H9 (cell line): Measurements from ENCODE around the gene IFI27L1. TPM values are rescaled to one million over a fixed set of nuclear protein-coding genes. Genes with fewer than 3 reads are reported as not detected.

ENCODE experiments used
- DNase-seq: peaks from one replicate; pipeline ENCODE4 v3.0.0-alpha.2; 2017
- H2AFZ ChIP-seq: one replicate; pipeline ENCODE4 v1.6.1; 2013; ENCODE audit warnings: mild to moderate bottlenecking, low read length, control low read depth, moderate library complexity
- H2AK5ac ChIP-seq: 2 replicates; pipeline ENCODE4 v1.6.1; 2013; ENCODE audit warnings: low read length, control low read depth, mixed read lengths; ENCODE audit not compliant: insufficient read length
- H2BK120ac ChIP-seq: one replicate; pipeline ENCODE4 v1.6.1; 2013; ENCODE audit warnings: low read depth, mild to moderate bottlenecking, low read length, control low read depth, inconsistent platforms; ENCODE audit not compliant: poor library complexity, severe bottlenecking
- H2BK12ac ChIP-seq: 2 replicates; pipeline ENCODE4 v1.6.1; 2013; ENCODE audit warnings: low read length, control low read depth, mixed read lengths, low read depth; ENCODE audit not compliant: insufficient read length
- H2BK15ac ChIP-seq: 2 replicates; pipeline ENCODE4 v1.6.1; 2013; ENCODE audit warnings: low read depth, low read length, control low read depth
- H2BK20ac ChIP-seq: one replicate; pipeline ENCODE4 v1.6.1; 2013; ENCODE audit warnings: low read depth, mild to moderate bottlenecking, low read length, control low read depth, inconsistent platforms; ENCODE audit not compliant: poor library complexity, severe bottlenecking
- H2BK5ac ChIP-seq: 2 replicates; pipeline ENCODE4 v1.6.1; 2013; ENCODE audit warnings: low read length, control low read depth, mixed read lengths; ENCODE audit not compliant: insufficient read length
- H3K14ac ChIP-seq: 2 replicates; pipeline ENCODE4 v1.6.1; 2013; ENCODE audit warnings: low read length, control low read depth; ENCODE audit not compliant: insufficient read depth
- H3K18ac ChIP-seq: 2 replicates; pipeline ENCODE4 v1.6.1; 2013; ENCODE audit warnings: low read depth, mild to moderate bottlenecking, mixed read lengths, low read length, control low read depth; ENCODE audit not compliant: insufficient read length
- H3K23ac ChIP-seq: 2 replicates; pipeline ENCODE4 v1.6.1; 2013; ENCODE audit warnings: low read length, control low read depth, mixed read lengths, low read depth; ENCODE audit not compliant: insufficient read length
- H3K23me2 ChIP-seq: 2 replicates; pipeline ENCODE4 v1.6.1; 2013; ENCODE audit warnings: low read depth, mild to moderate bottlenecking, mixed read lengths, low read length, control low read depth; ENCODE audit not compliant: insufficient read length, poor library complexity, severe bottlenecking
- H3K27ac ChIP-seq: 2 replicates; pipeline ENCODE4 v1.5.1; 2013; ENCODE audit warnings: low read length, control low read depth, mixed read lengths, low read depth; ENCODE audit not compliant: insufficient read length
- H3K27me3 ChIP-seq: 2 replicates; pipeline ENCODE4 v1.6.1; 2013; ENCODE audit warnings: low read length, control low read depth, inconsistent platforms; ENCODE audit not compliant: insufficient read depth
- H3K4ac ChIP-seq: 2 replicates; pipeline ENCODE4 v1.6.1; 2013; ENCODE audit warnings: low read depth, mild to moderate bottlenecking, control low read depth, inconsistent platforms, low read length, moderate library complexity
- H3K4me1 ChIP-seq: 2 replicates; pipeline ENCODE4 v1.6.1; 2013; ENCODE audit warnings: low read length, control low read depth, inconsistent platforms; ENCODE audit not compliant: insufficient read depth
- H3K4me2 ChIP-seq: 2 replicates; pipeline ENCODE4 v1.6.1; 2013; ENCODE audit warnings: low read length, control low read depth, mixed read lengths; ENCODE audit not compliant: insufficient read length, insufficient read depth
- H3K56ac ChIP-seq: 2 replicates; pipeline ENCODE4 v1.6.1; 2013; ENCODE audit warnings: low read depth, mild to moderate bottlenecking, mixed read lengths, low read length, control low read depth; ENCODE audit not compliant: insufficient read length
- H3K79me1 ChIP-seq: 2 replicates; pipeline ENCODE4 v1.6.1; 2013; ENCODE audit warnings: low read depth, mild to moderate bottlenecking, moderate library complexity, low read length, control low read depth, inconsistent platforms; ENCODE audit not compliant: insufficient read depth, poor library complexity, severe bottlenecking
- H3K79me2 ChIP-seq: 2 replicates; pipeline ENCODE4 v1.6.1; 2013; ENCODE audit warnings: low read length, control low read depth, inconsistent platforms; ENCODE audit not compliant: insufficient read depth
- H3K9ac ChIP-seq: 2 replicates; pipeline ENCODE4 v1.6.1; 2013; ENCODE audit warnings: low read length, control low read depth, mixed read lengths; ENCODE audit not compliant: insufficient read length; ENCODE audit errors: extremely low read depth
- H3K9me3 ChIP-seq: one replicate; pipeline ENCODE4 v1.6.1; 2013; ENCODE audit warnings: low read depth, low read length, inconsistent platforms; ENCODE audit not compliant: control insufficient read depth
- H3T11ph ChIP-seq: one replicate; pipeline ENCODE4 v1.6.1; 2013; ENCODE audit warnings: mild to moderate bottlenecking, low read length, control low read depth, inconsistent platforms
- H4K20me1 ChIP-seq: one replicate; pipeline ENCODE4 v1.6.1; 2013; ENCODE audit not compliant: control insufficient read depth, insufficient read length, insufficient read depth
- H4K5ac ChIP-seq: 2 replicates; pipeline ENCODE4 v1.6.1; 2013; ENCODE audit warnings: low read depth, mild to moderate bottlenecking, mixed read lengths, low read length, control low read depth; ENCODE audit not compliant: insufficient read length
- H4K8ac ChIP-seq: replicated peaks from 2 replicates; pipeline ENCODE4 v1.6.1; 2013; ENCODE audit warnings: low read length, control low read depth, mixed read lengths, low read depth; ENCODE audit not compliant: insufficient read length
- H4K91ac ChIP-seq: 2 replicates; pipeline ENCODE4 v1.6.1; 2013; ENCODE audit warnings: low read depth, mild to moderate bottlenecking, moderate library complexity, mixed read lengths, low read length, control low read depth; ENCODE audit not compliant: insufficient read length
- H3K27ac Mint-ChIP-seq, 3 experiments: 2 replicates in 2 of 3; 3 replicates in 1 of 3; pipeline ENCODE4 v1.8.0; 2020 to 2021; ENCODE audit warnings: mixed read lengths in 3 of 3, mild to moderate bottlenecking in 1 of 3, moderate library complexity in 1 of 3
- H3K27me3 Mint-ChIP-seq: 2 replicates; pipeline ENCODE4 v1.8.0; 2021; ENCODE audit warnings: low read depth, mild to moderate bottlenecking, moderate library complexity, mixed read lengths
- H3K36me3 Mint-ChIP-seq, 3 experiments: 2 replicates in 2 of 3; 3 replicates in 1 of 3; pipeline ENCODE4 v1.8.0; 2020 to 2021; ENCODE audit warnings: low read depth in 3 of 3, mixed read lengths in 3 of 3; ENCODE audit not compliant: insufficient read depth in 1 of 3
- H3K4me1 Mint-ChIP-seq, 2 experiments: 2 replicates each; pipeline ENCODE4 v1.8.0; 2020; ENCODE audit warnings: mixed read lengths in 2 of 2
- H3K4me3 Mint-ChIP-seq, 2 experiments: 2 replicates in 1 of 2; 3 replicates in 1 of 2; pipeline ENCODE4 v1.8.0; 2020 to 2021; ENCODE audit warnings: mild to moderate bottlenecking in 2 of 2, mixed read lengths in 2 of 2, moderate library complexity in 1 of 2
- H3K9me3 Mint-ChIP-seq, 2 experiments: 2 replicates in 1 of 2; 3 replicates in 1 of 2; pipeline ENCODE4 v1.8.0; 2020; ENCODE audit warnings: mild to moderate bottlenecking in 2 of 2, mixed read lengths in 2 of 2, moderate library complexity in 1 of 2
- CTCF ChIP-seq: fragments of 200-600 bp; sonication (generic); conservative IDR thresholded peaks from 3 replicates; pipeline ENCODE4 v1.8.0; 2021; ENCODE audit warnings: antibody characterized with exemption, mild to moderate bottlenecking
- WGBS: extraction: QIAGEN DNeasy Blood & Tissue Kit; methylation state at CpG from one replicate; pipeline ENCODE4 v1.1.7; 2013; ENCODE audit warnings: missing lambda C conversion rate, low lambda C conversion rate, mixed read lengths; ENCODE audit not compliant: insufficient read length; ENCODE audit errors: extremely low coverage; 5-methylcytosine and 5-hydroxymethylcytosine counted together
- total RNA-seq: library from RNA; stranded (reverse); gene quantifications from 2 replicates; pipeline ENCODE4 v1.2.1, GENCODE V29; 2021

IFI27L1 gene
- total RNA-seq, 1 experiment from 2014 or later: 27.4 TPM

GRCh38 chr14:94038921-94039629, 42.0 kb upstream of the IFI27L1 start:
- WGBS: no CpG with 5 or more reads among the region's 11 CpGs
- H3K4ac ChIP-seq: no peak overlapping the region
- no peaks in the 10 kb centered on the region for H3K9me3 ChIP-seq
- no peaks in the 10 kb centered on the region for H3K79me2 ChIP-seq
- no peak overlapping the region for H2BK12ac ChIP-seq
- no peak overlapping the region for H3K9ac ChIP-seq
- no peak overlapping the region for H2BK15ac ChIP-seq
- no peak overlapping the region for H3K56ac ChIP-seq
- no peak overlapping the region for H4K8ac ChIP-seq
- no peaks in the 10 kb centered on the region for H3K4me1 ChIP-seq
- Mint-ChIP-seq H3K9me3 (0 out of 5 replicates have a peak, but pooled peaks cover 0 to 2% of the 10 kb centered on the region in 2 experiments), H3K4me1 (peaks cover 17 to 18% of the 10 kb centered on the region in 2 experiments), H3K27me3 (no peaks in the 10 kb centered on the region), H3K4me3 (no peak overlapping the region), H3K36me3 (peaks cover under 1 to 39% (median 28%) of the 10 kb centered on the region in 3 experiments), H3K27ac (peak overlapping the region in 1 of 3 experiments; percentile 92; a peak in 2 of 7 replicates)
- H4K91ac ChIP-seq: no peak overlapping the region
- no peak overlapping the region for H2AK5ac ChIP-seq
- H3K18ac ChIP-seq: no peak overlapping the region
- no peak overlapping the region for H3K14ac ChIP-seq
- no peaks in the 10 kb centered on the region for H3K79me1 ChIP-seq
- no peak overlapping the region for H3K23ac ChIP-seq
- no peak overlapping the region for H2AFZ ChIP-seq
- no peak for DNase-seq
- H3K27me3 ChIP-seq: no peaks in the 10 kb centered on the region
- no peaks in the 10 kb centered on the region for H4K20me1 ChIP-seq
- H4K5ac ChIP-seq: no peak overlapping the region
- H2BK20ac ChIP-seq: no peak overlapping the region
- no peak overlapping the region for H3K4me2 ChIP-seq
- H2BK5ac ChIP-seq: no peak overlapping the region
- no peak overlapping the region for H3T11ph ChIP-seq
- H2BK120ac ChIP-seq: no peak overlapping the region
- H3K23me2 ChIP-seq: no peaks in the 10 kb centered on the region
- TF ChIP-seq CTCF: no peak
- H3K27ac ChIP-seq: no peak overlapping the region
